ENCODE measurements around the gene MPI.

Gene MPI

DNA sequence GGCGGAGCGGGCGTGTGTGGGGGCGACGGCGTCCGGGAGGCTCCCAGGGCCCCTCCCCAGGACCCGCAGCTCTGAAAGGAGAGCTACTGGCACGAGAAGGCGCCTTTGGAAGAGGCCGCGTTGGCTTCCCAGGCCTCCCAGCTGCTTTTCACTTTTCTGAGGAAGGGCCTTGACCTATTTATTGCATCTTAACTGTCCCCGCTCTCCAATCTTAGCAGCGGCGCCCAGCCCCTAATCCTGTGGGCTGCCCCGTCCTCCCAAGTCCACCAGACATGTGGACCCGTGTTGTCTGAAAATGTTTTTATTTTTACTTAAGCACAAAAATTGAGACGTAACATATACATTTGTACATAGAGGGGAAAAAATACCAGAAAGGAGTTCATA, 46.4 kb upstream of the MPI start:
- TF ChIP-seq TAF1 (IDR thresholded peaks at IDR 0.05; ENCODE audit: borderline replicate concordance, insufficient read depth, low read length) (no peak), REST (IDR thresholded peaks at IDR 0.05; ENCODE audit: insufficient read depth in 1 of 2, low read depth in 2 of 2, low read length in 2 of 2) (no peak), SIN3A (IDR thresholded peaks at IDR 0.05; ENCODE audit: borderline replicate concordance, insufficient read depth, low read length) (no peak), FOXP2 (optimal IDR thresholded peaks at IDR 0.05; ENCODE audit: borderline replicate concordance, extremely low read depth, extremely low read length, insufficient read depth) (no peak), POLR2AphosphoS5 (IDR thresholded peaks at IDR 0.05; ENCODE audit: low read depth, low read length) (no peak; the same call in 1 of the 2 replicates)

DNA sequence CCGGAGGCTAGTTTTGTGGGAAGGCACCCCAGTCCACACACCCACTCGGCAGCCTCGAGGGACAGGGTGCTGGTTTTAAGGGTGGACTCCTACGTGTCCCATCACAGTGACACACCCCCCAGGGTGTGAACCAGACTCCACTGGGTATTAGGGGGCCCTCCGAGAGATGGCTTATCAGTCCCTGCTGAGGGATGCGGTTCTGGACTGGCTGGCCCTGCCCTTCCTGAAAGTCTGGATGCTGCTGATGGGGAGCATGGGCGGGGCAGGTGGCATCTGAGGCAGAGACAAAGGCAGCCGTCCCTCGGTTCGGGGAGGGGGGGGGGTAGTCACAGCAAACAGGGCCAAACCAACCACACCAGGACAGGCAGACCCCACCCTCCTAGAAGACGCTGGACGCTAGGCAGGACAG, 45.9 kb upstream of the MPI start:
- no peak for TF ChIP-seq TAF1 (IDR thresholded peaks at IDR 0.05; ENCODE audit: borderline replicate concordance, insufficient read depth, low read length)
- no peak for TF ChIP-seq REST (IDR thresholded peaks at IDR 0.05; ENCODE audit: insufficient read depth in 1 of 2, low read depth in 2 of 2, low read length in 2 of 2)
- no peak for TF ChIP-seq FOXP2 (optimal IDR thresholded peaks at IDR 0.05; ENCODE audit: borderline replicate concordance, extremely low read depth, extremely low read length, insufficient read depth)
- TF ChIP-seq POLR2AphosphoS5 (IDR thresholded peaks at IDR 0.05; ENCODE audit: low read depth, low read length): no peak
- no peak for TF ChIP-seq SIN3A (IDR thresholded peaks at IDR 0.05; ENCODE audit: borderline replicate concordance, insufficient read depth, low read length)

DNA sequence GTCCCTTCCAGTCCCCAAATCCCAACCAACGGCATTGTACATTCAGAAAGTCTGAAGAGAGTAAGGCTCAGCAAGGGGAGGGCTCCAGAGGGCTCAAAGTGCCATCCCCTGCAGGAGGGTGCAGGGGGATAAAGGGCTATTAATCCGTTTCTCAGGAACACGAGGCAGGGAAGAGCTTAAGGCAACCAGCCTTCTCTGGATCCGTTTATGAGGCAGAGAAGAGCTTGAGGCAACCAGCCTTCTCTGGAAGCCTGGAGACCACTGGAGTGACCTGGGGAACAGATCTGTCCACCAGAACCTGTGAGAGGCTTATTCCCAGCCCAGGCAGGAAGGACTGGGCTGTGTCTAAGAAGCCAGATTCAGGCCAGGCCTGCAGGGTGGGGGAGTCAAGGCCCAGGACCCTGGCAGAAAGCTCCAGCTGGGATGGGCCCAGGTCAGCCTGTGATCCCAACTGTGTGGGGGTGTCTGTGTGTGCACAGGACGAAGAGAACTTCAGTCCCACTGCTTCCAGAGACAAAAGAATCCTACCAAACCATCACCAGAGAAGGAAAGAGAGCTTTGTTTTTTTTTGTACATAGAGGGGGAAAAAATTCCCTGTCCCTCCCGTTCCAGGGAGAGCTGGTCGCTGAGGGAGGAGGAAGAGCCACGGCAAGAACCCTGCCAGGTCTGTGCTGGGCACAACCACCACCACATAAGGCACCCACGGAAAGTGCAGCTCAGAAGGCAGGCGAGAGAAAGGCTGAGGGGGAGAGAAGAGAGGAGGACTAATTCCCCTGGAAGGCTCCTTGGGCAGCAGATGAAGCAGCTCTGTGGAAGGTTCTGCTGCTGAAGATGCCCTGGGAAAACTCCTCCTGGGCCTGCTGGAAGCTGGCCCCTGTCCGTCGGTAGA, 45.3 kb upstream of the MPI start:
- TF ChIP-seq REST (IDR thresholded peaks at IDR 0.05; ENCODE audit: insufficient read depth in 1 of 2, low read depth in 2 of 2, low read length in 2 of 2): no peak
- no peak for TF ChIP-seq SIN3A (IDR thresholded peaks at IDR 0.05; ENCODE audit: borderline replicate concordance, insufficient read depth, low read length)
- TF ChIP-seq TAF1 (IDR thresholded peaks at IDR 0.05; ENCODE audit: borderline replicate concordance, insufficient read depth, low read length): no peak
- TF ChIP-seq POLR2AphosphoS5 (IDR thresholded peaks at IDR 0.05; ENCODE audit: low read depth, low read length): no peak
- no peak for TF ChIP-seq FOXP2 (optimal IDR thresholded peaks at IDR 0.05; ENCODE audit: borderline replicate concordance, extremely low read depth, extremely low read length, insufficient read depth)

GRCh38 chr15:74845208-74845568, 44.7 kb upstream of the MPI start:
- TF ChIP-seq SIN3A (IDR thresholded peaks at IDR 0.05; ENCODE audit: borderline replicate concordance, insufficient read depth, low read length) (no peak), FOXP2 (optimal IDR thresholded peaks at IDR 0.05; ENCODE audit: borderline replicate concordance, extremely low read depth, extremely low read length, insufficient read depth) (no peak), REST (IDR thresholded peaks at IDR 0.05; ENCODE audit: insufficient read depth in 1 of 2, low read depth in 2 of 2, low read length in 2 of 2) (no peak)

Data from PFSK-1 (cell line).